GM12864 (cell line): ENCODE data around the gene ARHGEF7.

Experiments
- DNase-seq: peaks from one replicate; pipeline ENCODE4 v3.0.0-alpha.2; 2011; ENCODE audit warnings: low read depth
- H3K4me3 ChIP-seq: 2 replicates; pipeline ENCODE4 v1.5.1; 2011; ENCODE audit warnings: mild to moderate bottlenecking, low read depth, low read length, control low read depth
- TF ChIP-seq, protein P1 (sequence below): IDR thresholded peaks from 2 replicates; pipeline ENCODE4 v1.5.1; 2011; ENCODE audit warnings: low read depth, mild to moderate bottlenecking, moderate library complexity, low read length, control low read depth, inconsistent platforms; ENCODE audit errors: missing control alignments

ARHGEF7 gene

DNA sequence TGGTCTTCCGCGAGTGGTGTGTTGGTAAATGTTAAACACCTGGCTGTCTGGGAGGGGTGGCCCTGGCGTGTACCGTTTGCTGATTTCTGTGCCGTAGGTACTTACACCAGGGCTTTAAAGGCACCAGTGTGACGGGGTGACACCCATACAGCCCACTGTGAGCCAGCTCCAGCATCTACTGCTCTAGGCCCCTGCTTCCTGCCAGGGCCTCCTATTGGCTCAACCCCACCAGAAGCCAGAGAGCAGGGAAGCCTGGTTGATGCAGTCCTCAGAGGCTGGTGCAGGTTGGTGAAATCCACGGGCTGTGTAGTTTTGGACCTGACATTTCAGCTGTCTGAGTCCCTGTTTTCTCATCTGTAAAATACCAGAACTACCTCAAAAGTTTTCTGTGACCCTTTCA, 30.4 kb downstream of the ARHGEF7 start:
- TF ChIP-seq, protein P1, sequence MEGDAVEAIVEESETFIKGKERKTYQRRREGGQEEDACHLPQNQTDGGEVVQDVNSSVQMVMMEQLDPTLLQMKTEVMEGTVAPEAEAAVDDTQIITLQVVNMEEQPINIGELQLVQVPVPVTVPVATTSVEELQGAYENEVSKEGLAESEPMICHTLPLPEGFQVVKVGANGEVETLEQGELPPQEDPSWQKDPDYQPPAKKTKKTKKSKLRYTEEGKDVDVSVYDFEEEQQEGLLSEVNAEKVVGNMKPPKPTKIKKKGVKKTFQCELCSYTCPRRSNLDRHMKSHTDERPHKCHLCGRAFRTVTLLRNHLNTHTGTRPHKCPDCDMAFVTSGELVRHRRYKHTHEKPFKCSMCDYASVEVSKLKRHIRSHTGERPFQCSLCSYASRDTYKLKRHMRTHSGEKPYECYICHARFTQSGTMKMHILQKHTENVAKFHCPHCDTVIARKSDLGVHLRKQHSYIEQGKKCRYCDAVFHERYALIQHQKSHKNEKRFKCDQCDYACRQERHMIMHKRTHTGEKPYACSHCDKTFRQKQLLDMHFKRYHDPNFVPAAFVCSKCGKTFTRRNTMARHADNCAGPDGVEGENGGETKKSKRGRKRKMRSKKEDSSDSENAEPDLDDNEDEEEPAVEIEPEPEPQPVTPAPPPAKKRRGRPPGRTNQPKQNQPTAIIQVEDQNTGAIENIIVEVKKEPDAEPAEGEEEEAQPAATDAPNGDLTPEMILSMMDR: no peak
- no peak for DNase-seq
- H3K4me3 ChIP-seq: no peak overlapping the region

DNA sequence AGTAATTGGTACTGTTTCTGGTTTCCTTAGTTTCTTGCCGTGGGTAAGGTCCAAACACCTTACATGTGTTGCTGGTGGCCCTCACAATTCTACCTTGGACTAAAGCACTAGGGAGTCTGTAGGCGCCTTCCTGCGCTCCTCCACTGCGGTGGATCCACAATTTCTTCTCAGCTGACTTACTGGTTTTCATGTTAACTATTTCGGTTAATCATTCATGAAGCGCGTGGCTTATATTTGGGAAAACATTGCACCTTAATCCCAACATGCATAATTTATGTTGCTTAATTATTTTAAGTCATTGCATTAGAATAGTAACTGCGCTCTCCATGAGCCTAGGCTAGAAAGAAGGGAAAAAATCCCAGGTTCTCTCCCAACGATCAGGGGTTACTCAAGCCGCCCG, 37.7 kb downstream of the ARHGEF7 start:
- H3K4me3 ChIP-seq: peak overlapping the region; percentile 86
- no peak for DNase-seq
- TF ChIP-seq, protein P1: no peak

DNA sequence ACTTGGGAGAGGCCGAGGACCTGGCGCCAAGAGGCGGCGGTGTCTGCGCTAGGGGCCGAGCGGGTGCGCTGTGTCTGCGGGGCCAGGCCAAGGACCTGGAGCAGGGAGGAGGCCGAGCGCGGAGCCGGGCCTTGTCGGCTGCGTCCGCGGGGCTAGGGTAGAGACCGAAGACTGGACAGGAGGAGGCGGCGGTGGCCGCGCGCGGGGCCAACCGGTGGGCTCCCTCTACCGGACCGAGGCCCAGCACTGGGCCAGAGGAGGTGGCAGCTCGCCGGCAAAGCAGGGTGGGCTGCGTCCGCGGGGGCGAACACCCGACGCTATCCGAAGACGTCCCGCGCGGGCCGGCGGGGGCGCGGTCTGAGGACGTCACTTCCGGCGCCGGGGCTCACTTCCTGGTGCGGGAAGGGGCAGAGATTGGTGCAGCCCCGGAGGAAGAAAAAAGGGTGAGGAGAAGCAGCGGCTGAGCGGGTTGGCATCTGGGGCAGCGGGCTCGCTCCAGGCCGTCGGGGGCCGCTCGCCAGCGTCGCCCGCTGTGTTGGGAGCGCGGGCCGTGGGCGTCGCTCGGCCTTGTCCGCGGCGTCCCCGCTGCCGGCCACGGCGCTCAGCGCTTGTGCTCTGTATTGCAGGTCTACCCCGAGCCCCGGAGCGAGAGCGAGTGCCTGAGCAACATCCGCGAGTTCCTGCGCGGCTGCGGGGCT, 38.3 kb downstream of the ARHGEF7 start:
- TF ChIP-seq, protein P1: peak; percentile 9
- H3K4me3 ChIP-seq: peak overlapping the region; percentile 86

DNA sequence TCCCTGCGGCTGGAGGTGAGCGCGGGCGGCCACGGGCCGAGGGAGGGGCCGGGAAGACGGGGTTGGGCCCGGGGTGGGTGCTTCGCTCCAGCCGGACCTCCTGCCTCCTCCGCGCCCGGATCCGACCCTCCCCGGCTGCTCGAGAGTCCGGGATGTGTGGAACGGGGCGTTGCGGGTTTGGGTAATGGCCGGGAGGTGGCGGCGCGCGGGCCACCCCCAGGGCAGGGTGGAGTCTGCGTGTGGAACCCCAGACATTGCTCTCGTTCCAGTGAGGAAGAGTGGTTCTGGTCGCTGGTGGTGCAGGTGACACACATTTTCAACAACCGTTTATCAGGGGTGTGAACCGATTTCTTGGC, 38.8 kb downstream of the ARHGEF7 start:
- DNase-seq: no peak
- TF ChIP-seq, protein P1: peak; percentile 21
- peak overlapping the region; percentile 86 for H3K4me3 ChIP-seq

More for the DNA sequence above, 38.3 kb downstream of the ARHGEF7 start:
- DNase-seq: no peak

DNA sequence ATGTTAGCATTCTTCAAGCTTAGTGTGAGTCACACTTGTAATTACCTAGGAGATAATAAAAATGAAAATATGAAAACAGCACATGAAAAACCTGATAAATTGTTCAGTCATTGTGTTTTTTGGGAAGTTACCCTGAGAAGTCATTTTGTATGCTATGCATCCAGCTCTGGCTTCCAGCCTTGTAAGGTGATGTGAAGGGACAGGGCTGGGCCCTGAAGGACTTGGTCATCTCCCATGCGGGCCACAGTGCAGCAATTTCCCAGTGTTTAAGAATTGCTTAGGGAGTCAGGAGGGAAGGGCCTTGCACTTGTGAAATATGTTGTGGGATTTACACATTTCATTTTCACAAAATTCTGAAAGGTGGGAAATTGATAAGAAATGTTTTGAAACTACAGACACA, 41.3 kb downstream of the ARHGEF7 start:
- TF ChIP-seq, protein P1: no peak
- H3K4me3 ChIP-seq: no peak overlapping the region
- DNase-seq: no peak

DNA sequence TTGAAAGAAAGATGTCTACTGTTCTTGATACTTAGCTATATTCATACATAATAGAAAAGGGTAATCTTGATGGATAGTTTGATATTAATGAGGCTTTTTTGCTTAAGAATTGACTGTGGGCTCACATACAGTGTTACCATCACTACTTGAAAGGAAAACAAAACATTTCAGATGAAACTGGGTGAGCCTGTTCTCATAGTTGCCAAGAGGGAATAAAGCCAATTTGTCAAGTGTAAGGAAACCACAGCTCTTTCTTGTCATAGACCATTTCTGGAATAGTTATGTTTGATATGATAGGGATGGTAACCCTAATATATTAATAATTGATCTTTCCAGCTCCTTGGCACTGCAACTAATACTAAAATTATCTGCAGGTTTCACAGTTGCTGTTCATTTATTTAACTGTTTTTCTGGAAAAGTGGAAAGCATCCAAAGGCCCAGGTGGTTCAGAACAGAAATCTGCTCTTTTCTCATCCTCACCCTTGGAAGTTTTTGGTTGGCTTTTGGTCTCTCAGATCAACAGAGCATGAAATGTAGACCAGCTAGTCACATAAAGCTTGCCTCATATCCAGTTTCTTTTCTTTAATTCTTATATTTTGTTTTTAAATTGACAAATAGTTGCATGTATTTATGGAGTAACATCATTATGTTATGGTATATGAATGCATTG, 43.2 kb downstream of the ARHGEF7 start:
- TF ChIP-seq, protein P1: no peak
- no peak overlapping the region for H3K4me3 ChIP-seq
- no peak for DNase-seq
